CD14-positive monocyte (primary cell): ENCODE data around the gene CNTLN. TPM values are rescaled to one million over a fixed set of nuclear protein-coding genes. Genes with fewer than 3 reads are reported as not detected.

ENCODE experiments used
- DNase-seq, 3 donors: peaks; one replicate each; pipeline ENCODE4 v3.0.0-alpha.2; 2011 to 2022
- H2AFZ ChIP-seq: 2 replicates; pipeline ENCODE4 v1.6.0; 2012; ENCODE audit warnings: mild to moderate bottlenecking, low read depth, low read length, inconsistent platforms; ENCODE audit not compliant: insufficient read depth, poor library complexity, severe bottlenecking
- H3K27ac ChIP-seq, 2 donors: 1 replicate in 1 of 2; 2 replicates in 1 of 2; pipeline ENCODE4 v1.5.1; 2012 to 2013; ENCODE audit warnings: low read length in 2 of 2, control low read depth in 1 of 2, inconsistent platforms in 1 of 2, low read depth in 1 of 2, mild to moderate bottlenecking in 1 of 2
- H3K27me3 ChIP-seq, 2 donors: one replicate each; pipeline versions ENCODE4 v1.6.0 to v1.6.1; 2011 to 2013; ENCODE audit warnings: low read length in 2 of 2; ENCODE audit not compliant: control insufficient read depth in 2 of 2, insufficient read depth in 2 of 2
- H3K36me3 ChIP-seq, 2 donors: replicated peaks in 1 of 2; 1 replicate in 1 of 2; 2 replicates in 1 of 2; pipeline versions ENCODE4 v1.5.1 to v1.6.1; 2012 to 2013; ENCODE audit warnings: low read length in 2 of 2, control low read depth in 1 of 2, inconsistent platforms in 1 of 2, mild to moderate bottlenecking in 1 of 2; ENCODE audit not compliant: insufficient read depth in 2 of 2, control insufficient read depth in 1 of 2
- H3K4me1 ChIP-seq, 2 donors: 1 replicate in 1 of 2; 2 replicates in 1 of 2; pipeline versions ENCODE4 v1.5.1 to v1.6.1; 2012 to 2013; ENCODE audit warnings: low read length in 2 of 2, control low read depth in 1 of 2, inconsistent platforms in 1 of 2, mild to moderate bottlenecking in 1 of 2, moderate library complexity in 1 of 2; ENCODE audit not compliant: insufficient read depth in 2 of 2, control insufficient read depth in 1 of 2
- H3K4me2 ChIP-seq: replicated peaks from 2 replicates; pipeline ENCODE3; 2012; ENCODE audit warnings: low read length, moderate library complexity, mild to moderate bottlenecking; ENCODE audit not compliant: poor library complexity, severe bottlenecking; ENCODE audit errors: extremely low read depth
- H3K4me3 ChIP-seq, 3 experiments: fragments of 200-600 bp in 1 of 3; sonication (generic) in 1 of 3; replicated peaks in 1 of 3; 1 replicate in 2 of 3; 2 replicates in 1 of 3; pipeline ENCODE4 v1.5.1; 2011 to 2013; ENCODE audit warnings: low read length in 3 of 3, mild to moderate bottlenecking in 3 of 3, control low read depth in 2 of 3, low read depth in 2 of 3, inconsistent platforms in 1 of 3, moderate library complexity in 1 of 3
- H3K79me2 ChIP-seq: 2 replicates; pipeline ENCODE4 v1.6.0; 2012; ENCODE audit warnings: mild to moderate bottlenecking, control low read depth, inconsistent platforms, low read length, moderate library complexity; ENCODE audit not compliant: insufficient read depth
- H3K9ac ChIP-seq: 2 replicates; pipeline ENCODE4 v1.6.0; 2017; ENCODE audit warnings: low read length, mild to moderate bottlenecking; ENCODE audit not compliant: insufficient read depth, poor library complexity, severe bottlenecking
- H3K9me3 ChIP-seq, 2 donors: replicated peaks in 1 of 2; 1 replicate in 1 of 2; 2 replicates in 1 of 2; pipeline versions ENCODE4 v1.5.1 to v1.6.1; 2012 to 2013; ENCODE audit warnings: low read length in 2 of 2, control low read depth in 1 of 2; ENCODE audit not compliant: control insufficient read depth in 1 of 2, insufficient read depth in 1 of 2
- H4K20me1 ChIP-seq: 2 replicates; pipeline ENCODE4 v1.6.0; 2012; ENCODE audit warnings: mild to moderate bottlenecking, low read length, control low read depth, moderate library complexity; ENCODE audit not compliant: insufficient read depth
- H3K27ac Mint-ChIP-seq, 7 donors: one replicate each; pipeline ENCODE4 v1.8.0; 2020; ENCODE audit warnings: mild to moderate bottlenecking in 7 of 7, mixed read lengths in 7 of 7, moderate library complexity in 6 of 7, inconsistent platforms in 2 of 7
- H3K27me3 Mint-ChIP-seq, 3 donors: one replicate each; pipeline ENCODE4 v1.8.0; 2021 to 2022; ENCODE audit warnings: low read depth in 3 of 3, mild to moderate bottlenecking in 3 of 3, mixed read lengths in 3 of 3, moderate library complexity in 3 of 3, inconsistent platforms in 1 of 3
- H3K36me3 Mint-ChIP-seq, 2 donors: one replicate each; pipeline ENCODE4 v1.8.0; 2020; ENCODE audit warnings: mixed read lengths in 2 of 2, inconsistent platforms in 1 of 2, mild to moderate bottlenecking in 1 of 2
- H3K4me1 Mint-ChIP-seq: one replicate; pipeline ENCODE4 v1.8.0; 2020; ENCODE audit warnings: mild to moderate bottlenecking, mixed read lengths
- H3K4me3 Mint-ChIP-seq, 2 donors: one replicate each; pipeline ENCODE4 v1.8.0; 2020; ENCODE audit warnings: mild to moderate bottlenecking in 2 of 2, mixed read lengths in 2 of 2, moderate library complexity in 1 of 2
- H3K9me3 Mint-ChIP-seq, 7 donors: one replicate each; pipeline ENCODE4 v1.8.0; 2020 to 2022; ENCODE audit warnings: mixed read lengths in 7 of 7, mild to moderate bottlenecking in 6 of 7, moderate library complexity in 6 of 7, inconsistent platforms in 2 of 7
- CTCF ChIP-seq: fragments of 200-600 bp; IDR thresholded peaks from one replicate; pipeline ENCODE4 v1.8.0; 2022; ENCODE audit warnings: antibody characterized with exemption, mild to moderate bottlenecking
- WGBS: methylation state at CpG from one replicate; pipeline ENCODE4 v1.1.5; 2013; ENCODE audit warnings: missing lambda C conversion rate; ENCODE audit not compliant: insufficient coverage; 5-methylcytosine and 5-hydroxymethylcytosine counted together
- intact Hi-C, 2 donors: fragments of 100-400 bp; cut with micrococcal nuclease; formaldehyde crosslinking; loops; one replicate each; pipeline versions ENCODE4 v1.15.0 to v1.15.1; 2023
- polyA plus RNA-seq, 3 donors: library from polyadenylated mRNA; depleted of rRNA in 1 of 3; unstranded in 2 of 3; stranded (reverse) in 1 of 3; fragments of 300-500 nt in 2 of 3; fragments of >200 nt in 1 of 3; fragmentation: Illumina TruSeq in 2 of 3; gene quantifications; 1 replicate in 2 of 3; 2 replicates in 1 of 3; pipeline ENCODE4 v1.2.3, GENCODE V29; 2012 to 2021

CNTLN gene
- polyA plus RNA-seq, 3 donors: 2.2 to 5.6 (median 4.0) TPM

GRCh38 chr9:17484906-17485305, 350.1 kb downstream of the CNTLN start:
- intact Hi-C loops: no loop called here
- no peaks in the 10 kb centered on the region for H3K4me1 ChIP-seq
- H3K36me3 Mint-ChIP-seq: peaks cover 11 to 15% of the 10 kb centered on the region in 2 donors

GRCh38 chr9:17486396-17486795, 351.6 kb downstream of the CNTLN start:
- Histone ChIP-seq H3K4me1 (no peaks in the 10 kb centered on the region), H3K9ac (no peak overlapping the region), H3K4me3 (no peak overlapping the region), H2AFZ (no peak overlapping the region), H3K36me3 (peaks cover 0 to 20% of the 10 kb centered on the region in 2 donors), H4K20me1 (no peaks in the 10 kb centered on the region), H3K27me3 (no peaks in the 10 kb centered on the region), H3K4me2 (no peak overlapping the region), H3K27ac (no peak overlapping the region), H3K9me3 (no peaks in the 10 kb centered on the region), H3K79me2 (no peaks in the 10 kb centered on the region)
- no peak overlapping the region for H3K4me3 Mint-ChIP-seq
- H3K4me1 Mint-ChIP-seq: no peaks in the 10 kb centered on the region
- H3K27ac Mint-ChIP-seq: no peak overlapping the region
- no peak for DNase-seq
- peaks cover 14 to 20% of the 10 kb centered on the region in 2 donors for H3K36me3 Mint-ChIP-seq
- H3K9me3 Mint-ChIP-seq: no peaks in the 10 kb centered on the region
- no CpG with 5 or more reads among the region's 1 CpG for WGBS
- peaks cover 0 to 3% (median 0%) of the 10 kb centered on the region in 3 donors for H3K27me3 Mint-ChIP-seq
- intact Hi-C loops: no loop called here
- TF ChIP-seq CTCF: no peak

More at GRCh38 chr9:17484906-17485305, 350.1 kb downstream of the CNTLN start:
- no CpG with 5 or more reads among the region's 3 CpGs for WGBS
- no peak overlapping the region for H3K4me2 ChIP-seq
- Mint-ChIP-seq H3K27me3 (peaks cover 0 to under 1% (median 0%) of the 10 kb centered on the region in 3 donors), H3K4me3 (no peak overlapping the region), H3K27ac (no peak overlapping the region), H3K4me1 (no peaks in the 10 kb centered on the region), H3K9me3 (peaks cover 0 to 3% (median 0%) of the 10 kb centered on the region in 7 donors)
- no peaks in the 10 kb centered on the region for H3K9me3 ChIP-seq
- H4K20me1 ChIP-seq: no peaks in the 10 kb centered on the region
- H3K27me3 ChIP-seq: no peaks in the 10 kb centered on the region
- H3K79me2 ChIP-seq: no peaks in the 10 kb centered on the region
- TF ChIP-seq CTCF: no peak
- no peak for DNase-seq
- no peak overlapping the region for H2AFZ ChIP-seq
- peaks cover 0 to 20% of the 10 kb centered on the region in 2 donors for H3K36me3 ChIP-seq
- no peak overlapping the region for H3K4me3 ChIP-seq
- H3K9ac ChIP-seq: no peak overlapping the region
- no peak overlapping the region for H3K27ac ChIP-seq
